NCI-H2107 (cell line): ENCODE data around the gene FKBP15.
"Not testable (repeated sequence)": the region's sequence is repeated elsewhere in the genome, so short reads cannot be mapped to it uniquely, and the experiment has no call there.

ENCODE experiments used
- DNase-seq: peaks from one replicate; lab custom pipeline; 2025; lab: John Stamatoyannopoulos, UW

The FKBP15 gene

GRCh38 chr9:113235701-113236255 lies 14.7 kb upstream of the FKBP15 start:
- not testable (repeated sequence) for DNase-seq

GRCh38 chr9:113231701-113232100 lies 10.6 kb upstream of the FKBP15 start:
- no peak for DNase-seq

- no peak for DNase-seq
These were observed 7.1 kb upstream of the FKBP15 start for GRCh38 chr9:113228130-113228665.

- DNase-seq: no peak
These were observed 6.4 kb upstream of the FKBP15 start for GRCh38 chr9:113227436-113227835.

- DNase-seq: no peak
These were observed 2.9 kb upstream of the FKBP15 start for GRCh38 chr9:113223963-113224362.

- no peak for DNase-seq
These were observed 1.4 kb upstream of the FKBP15 start for GRCh38 chr9:113222482-113222841.

- no peak for DNase-seq
These were observed 864 bp upstream of the FKBP15 start for GRCh38 chr9:113221800-113222481.

- DNase-seq: no peak
These were observed 542 bp downstream of the FKBP15 start for GRCh38 chr9:113220467-113221002.

- DNase-seq: no peak
These were observed 1.1 kb downstream of the FKBP15 start for GRCh38 chr9:113219969-113220368.

GRCh38 chr9:113219186-113219936 lies 1.7 kb downstream of the FKBP15 start:
- no peak for DNase-seq

- no peak for DNase-seq
These were observed 4.7 kb downstream of the FKBP15 start for GRCh38 chr9:113216406-113216805.

- DNase-seq: no peak
These were observed 5.9 kb downstream of the FKBP15 start for GRCh38 chr9:113215132-113215531.

- no peak for DNase-seq
These were observed 10.3 kb downstream of the FKBP15 start for GRCh38 chr9:113210815-113211214.

- no peak for DNase-seq
These were observed 15.2 kb downstream of the FKBP15 start for GRCh38 chr9:113205861-113206260.

GRCh38 chr9:113205432-113205831 lies 15.6 kb downstream of the FKBP15 start:
- DNase-seq: no peak

GRCh38 chr9:113199683-113200329 lies 21.3 kb downstream of the FKBP15 start:
- no peak for DNase-seq

GRCh38 chr9:113192455-113192854 lies 28.6 kb downstream of the FKBP15 start:
- DNase-seq: no peak

- no peak for DNase-seq
These were observed 33.0 kb downstream of the FKBP15 start for GRCh38 chr9:113187929-113188595.

- DNase-seq: no peak
These were observed 34.8 kb downstream of the FKBP15 start for GRCh38 chr9:113186137-113186755.

GRCh38 chr9:113185271-113185670 lies 35.8 kb downstream of the FKBP15 start:
- DNase-seq: no peak

- no peak for DNase-seq
These were observed 36.5 kb downstream of the FKBP15 start for GRCh38 chr9:113184539-113184938.
